Lung (tissue), 12 donors: ENCODE data around the gene PGM1. TPM values are rescaled to one million over a fixed set of nuclear protein-coding genes. Genes with fewer than 3 reads are reported as not detected.
A peak's percentile ranks its signal among the peaks of the same experiment; 100 is the strongest.

ENCODE experiments used
- ATAC-seq: fragments of 200-7000 bp; cut with Tn5 transposase; one replicate; pipeline ENCODE4 v1.9.1; 2020; ENCODE audit warnings: moderate number of reproducible peaks; ENCODE audit not compliant: insufficient read depth, low FRiP score
- DNase-seq, 3 donors: peaks; one replicate each; pipeline ENCODE4 v3.0.0-alpha.2; 2013 to 2017
- H3K27ac ChIP-seq, 2 donors: one replicate each; pipeline ENCODE4 v1.5.1; 2013; ENCODE audit warnings: mild to moderate bottlenecking in 2 of 2, moderate library complexity in 2 of 2, control low read depth in 1 of 2, inconsistent platforms in 1 of 2, low read depth in 1 of 2, low read length in 1 of 2
- H3K27me3 ChIP-seq, 3 donors: one replicate each; pipeline ENCODE4 v1.5.1; 2013; ENCODE audit warnings: low read length in 2 of 3; ENCODE audit not compliant: control insufficient read depth in 3 of 3, insufficient read depth in 3 of 3
- H3K36me3 ChIP-seq, 4 donors: one replicate each; pipeline ENCODE4 v1.5.1; 2013; ENCODE audit warnings: low read length in 4 of 4, mild to moderate bottlenecking in 1 of 4, moderate library complexity in 1 of 4; ENCODE audit not compliant: control insufficient read depth in 4 of 4, insufficient read depth in 4 of 4
- H3K4me1 ChIP-seq, 5 donors: one replicate each; pipeline ENCODE4 v1.5.1; 2013; ENCODE audit warnings: low read length in 5 of 5, mild to moderate bottlenecking in 2 of 5, moderate library complexity in 1 of 5; ENCODE audit not compliant: control insufficient read depth in 5 of 5, insufficient read depth in 5 of 5
- H3K4me3 ChIP-seq: one replicate; pipeline ENCODE4 v1.5.1; 2013; ENCODE audit warnings: mild to moderate bottlenecking, control low read depth, moderate library complexity
- H3K9ac ChIP-seq, 2 donors: one replicate each; pipeline ENCODE4 v1.5.1; 2013; ENCODE audit warnings: low read length in 2 of 2, control low read depth in 1 of 2; ENCODE audit not compliant: insufficient read depth in 1 of 2
- H3K9me3 ChIP-seq, 4 donors: one replicate each; pipeline ENCODE4 v1.5.1; 2013; ENCODE audit warnings: low read length in 3 of 4, mild to moderate bottlenecking in 1 of 4, moderate library complexity in 1 of 4; ENCODE audit not compliant: control insufficient read depth in 4 of 4, insufficient read depth in 3 of 4
- CTCF ChIP-seq: IDR thresholded peaks from 2 replicates; pipeline ENCODE4 v1.5.1; 2012; ENCODE audit warnings: mild to moderate bottlenecking; ENCODE audit errors: control extremely low read depth, extremely low read depth
- WGBS, 2 donors: extraction: QIAGEN DNeasy Blood & Tissue Kit; methylation state at CpG; one replicate each; pipeline ENCODE4 v1.1.7; 2013; 5-methylcytosine and 5-hydroxymethylcytosine counted together
- polyA plus RNA-seq, 2 donors: library from polyadenylated mRNA; stranded (reverse); fragments of 200-250 nt; gene quantifications; one replicate each; pipeline ENCODE4 v1.2.1, GENCODE V29; 2013
- total RNA-seq, 2 donors: library from RNA; depleted of rRNA in 1 of 2; stranded (reverse); fragments of >200 nt in 1 of 2; gene quantifications; one replicate each; pipeline ENCODE4 v1.2.1, GENCODE V29; 2014 to 2021
- donor health status: control.
- donor health status: control.
- donor health status: Bipolar disorder and iron deficiency.
- donor health status: healthy.
- donor health status: DM: yes; HTN: yes; CAD: no.

PGM1 gene
- total and polyA plus RNA-seq, 4 donors, result 9.1 to 53.8 (median 34.8) TPM

GRCh38 chr1:63653976-63654375 is 60.8 kb downstream of the PGM1 start:
- Histone ChIP-seq H3K9ac (no peak overlapping the region), H3K9me3 (no peaks in the 10 kb centered on the region), H3K27ac (no peak overlapping the region), H3K36me3 (peaks cover 11 to 21% (median 16%) of the 10 kb centered on the region in 4 donors), H3K4me3 (no peak overlapping the region), H3K27me3 (no peaks in the 10 kb centered on the region), H3K4me1 (no peaks in the 10 kb centered on the region)
- 85 to 95% methylated on average over 6 of the region's 6 CpGs for WGBS, 2 donors
- no peak for DNase-seq
- no peak for ATAC-seq
- no peak for TF ChIP-seq CTCF

- no peak overlapping the region for H3K27ac ChIP-seq
- H3K27me3 ChIP-seq, result no peaks in the 10 kb centered on the region
- H3K4me3 ChIP-seq, result no peak overlapping the region
- DNase-seq (no peak), ATAC-seq (no peak)
- TF ChIP-seq CTCF, result no peak
- no peaks in the 10 kb centered on the region for H3K9me3 ChIP-seq
- no peak overlapping the region for H3K9ac ChIP-seq
- 89 to 90% methylated on average over 7 of the region's 7 CpGs for WGBS, 2 donors
- H3K36me3 ChIP-seq, result peaks cover 2 to 11% (median 10%) of the 10 kb centered on the region in 4 donors
- peaks cover 0 to 7% (median 0%) of the 10 kb centered on the region in 5 donors for H3K4me1 ChIP-seq
Measured at GRCh38 chr1:63659448-63659847, 66.2 kb downstream of the PGM1 start.

- Histone ChIP-seq H3K9ac (no peak overlapping the region), H3K4me3 (no peak overlapping the region)
- TF ChIP-seq CTCF, result no peak
Measured at GRCh38 chr1:63662056-63662836, 69.0 kb downstream of the PGM1 start.

More at GRCh38 chr1:63662056-63662836, 69.0 kb downstream of the PGM1 start:
- H3K9me3 ChIP-seq, result peaks cover 0 to 2% (median 0%) of the 10 kb centered on the region in 4 donors
- no peak overlapping the region for H3K27ac ChIP-seq
- H3K27me3 ChIP-seq, result no peaks in the 10 kb centered on the region
- DNase-seq (peak in 2 of 3 donors; percentile 18 to 64), ATAC-seq (peak; percentile 34)
- H3K36me3 ChIP-seq, result peaks cover 0 to 5% (median 1%) of the 10 kb centered on the region in 4 donors
- H3K4me1 ChIP-seq, result peaks cover 0 to 7% (median 0%) of the 10 kb centered on the region in 5 donors
- 75 to 81% methylated on average over 10 of the region's 10 CpGs for WGBS, 2 donors
